Esophagus muscularis mucosa (tissue), 4 donors: ENCODE measurements around the gene AACS.
A peak's percentile ranks its signal among the peaks of the same experiment; 100 is the strongest.

ENCODE experiments used
- CTCF ChIP-seq, 3 experiments: fragments of 200-600 bp in 2 of 3; fragments of 450-650 bp in 1 of 3; sonication (generic) in 2 of 3; IDR thresholded peaks; one replicate each; pipeline ENCODE4 v1.5.1; 2017 to 2019; ENCODE audit warnings: antibody characterized with exemption in 3 of 3, mild to moderate bottlenecking in 2 of 3, moderate library complexity in 1 of 3
- EP300 ChIP-seq: sonication (generic); formaldehyde crosslinking; IDR thresholded peaks from one replicate; pipeline ENCODE4 v1.6.1; 2017; ENCODE audit warnings: antibody characterized with exemption
- POLR2A ChIP-seq: fragments of 450-650 bp; IDR thresholded peaks from one replicate; pipeline ENCODE4 v1.6.1; 2017; ENCODE audit warnings: antibody characterized with exemption, moderate library complexity, mild to moderate bottlenecking, low read depth
- POLR2AphosphoS5 ChIP-seq, 2 donors: sonication (generic); formaldehyde crosslinking; IDR thresholded peaks; one replicate each; pipeline ENCODE4 v1.6.1; 2017; ENCODE audit warnings: antibody characterized with exemption in 2 of 2

GRCh38 chr12:125065021-125065918, at the start of gene AACS:
- no peak for TF ChIP-seq POLR2A
- no peak for TF ChIP-seq EP300
- TF ChIP-seq CTCF (IDR thresholded peaks at IDR 0.05), result no peak
- peak in 1 of 2 donors; percentile 58 for TF ChIP-seq POLR2AphosphoS5 (IDR thresholded peaks at IDR 0.05)
